Activated CD4-positive, alpha-beta T cell treated with anti-CD3 and anti-CD28 coated beads, Interleukin-2, amount 50 U/mL, for 48 hours (primary cell): Measurements from ENCODE around the gene PRR5.

ENCODE experiments used
- DNase-seq, 2 experiments: peaks; one replicate each; pipeline ENCODE4 v3.0.0-alpha.2; 2020

PRR5 gene

DNA sequence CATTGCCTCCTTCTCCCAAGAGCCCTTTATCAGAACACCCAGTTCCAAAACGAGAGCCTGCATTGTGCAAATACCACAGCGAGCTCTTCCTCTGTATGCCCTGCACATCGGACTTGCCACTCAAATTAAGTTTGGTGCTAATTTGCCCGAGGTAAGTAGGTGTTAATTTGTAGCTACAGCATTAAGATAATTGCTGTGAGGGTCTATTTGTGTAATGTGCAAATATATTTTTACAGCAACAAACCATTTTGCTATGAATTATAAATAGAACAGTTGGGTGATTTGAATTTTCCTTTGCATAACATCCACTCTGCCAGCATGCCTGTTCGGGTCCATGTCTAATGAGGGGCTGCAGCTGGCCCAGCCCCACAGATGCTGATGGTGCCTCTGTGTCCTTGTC lies 58.5 kb downstream of the PRR5 start:
- DNase-seq: no peak

- DNase-seq: no peak
Measured at GRCh38 chr22:44761025-44761424, 59.0 kb downstream of the PRR5 start.

DNA sequence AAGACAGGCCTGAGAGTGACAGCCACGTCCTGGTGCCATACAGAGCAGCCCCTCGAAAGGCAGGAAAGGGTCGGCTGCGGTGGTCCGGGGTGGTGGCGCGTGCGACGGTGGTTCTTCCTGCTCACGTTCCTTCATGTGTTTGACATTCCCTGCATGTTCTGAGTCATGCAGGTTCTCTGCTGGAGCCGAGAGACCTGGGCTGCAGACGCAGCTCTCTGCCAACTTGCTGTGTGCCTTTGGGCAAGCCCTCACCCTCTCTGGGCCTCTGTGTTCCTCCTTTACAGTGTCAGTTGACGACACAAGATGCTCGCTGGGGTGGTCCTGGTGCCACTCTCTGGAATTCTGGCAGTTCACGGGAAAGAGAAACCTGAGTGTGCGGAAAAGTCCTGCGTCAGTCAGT lies 62.4 kb downstream of the PRR5 start:
- no peak for DNase-seq

- no peak for DNase-seq
Measured at GRCh38 chr22:44764974-44765373, 63.0 kb downstream of the PRR5 start.

- DNase-seq: no peak
Measured at GRCh38 chr22:44765571-44766285, 63.7 kb downstream of the PRR5 start.

DNA sequence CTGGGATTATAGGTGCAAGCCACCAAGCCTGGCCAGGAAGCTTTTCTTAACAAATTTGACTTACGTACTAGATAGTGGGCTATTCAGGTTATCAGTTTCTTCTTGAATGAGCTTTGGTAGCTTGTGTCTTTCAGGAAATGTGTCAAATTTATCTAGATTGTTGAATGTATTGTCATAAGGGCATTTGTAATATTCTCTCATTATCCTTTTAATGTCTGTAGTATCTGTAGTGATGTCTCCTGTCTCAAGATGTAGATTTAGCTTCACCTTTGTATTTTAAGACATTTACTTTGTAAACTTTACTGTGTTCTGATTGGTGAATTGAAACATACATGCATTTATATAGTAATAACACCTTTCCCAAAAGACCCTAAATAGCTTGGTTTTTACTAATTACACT lies 71.1 kb downstream of the PRR5 start:
- DNase-seq: no peak

- no peak for DNase-seq
Measured at GRCh38 chr22:44775862-44776261, 73.9 kb downstream of the PRR5 start.

GRCh38 chr22:44776605-44777363 lies 74.8 kb downstream of the PRR5 start:
- DNase-seq: no peak

DNA sequence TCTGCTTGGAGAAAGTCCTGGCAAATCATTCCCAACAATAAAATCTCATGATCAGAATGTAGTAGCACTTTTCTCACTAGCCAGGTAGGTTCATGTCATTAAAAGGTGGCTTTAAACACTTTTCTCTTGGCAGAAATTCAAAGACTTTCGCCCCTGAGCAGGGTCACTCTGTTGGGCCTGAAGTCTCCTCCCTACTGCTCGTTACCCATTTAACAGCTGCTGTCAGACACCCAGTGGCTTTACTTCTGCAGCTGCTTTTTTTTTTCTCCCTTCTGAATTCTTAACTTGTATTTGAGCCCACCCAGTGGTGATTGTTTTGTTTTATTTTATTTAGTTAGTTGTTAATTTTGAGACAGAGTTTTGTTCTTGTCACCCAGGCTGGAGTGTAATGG lies 75.4 kb downstream of the PRR5 start:
- no peak for DNase-seq

GRCh38 chr22:44780876-44781449 lies 79.0 kb downstream of the PRR5 start:
- DNase-seq: no peak

- no peak for DNase-seq
Measured at GRCh38 chr22:44782363-44782963, 80.5 kb downstream of the PRR5 start.

DNA sequence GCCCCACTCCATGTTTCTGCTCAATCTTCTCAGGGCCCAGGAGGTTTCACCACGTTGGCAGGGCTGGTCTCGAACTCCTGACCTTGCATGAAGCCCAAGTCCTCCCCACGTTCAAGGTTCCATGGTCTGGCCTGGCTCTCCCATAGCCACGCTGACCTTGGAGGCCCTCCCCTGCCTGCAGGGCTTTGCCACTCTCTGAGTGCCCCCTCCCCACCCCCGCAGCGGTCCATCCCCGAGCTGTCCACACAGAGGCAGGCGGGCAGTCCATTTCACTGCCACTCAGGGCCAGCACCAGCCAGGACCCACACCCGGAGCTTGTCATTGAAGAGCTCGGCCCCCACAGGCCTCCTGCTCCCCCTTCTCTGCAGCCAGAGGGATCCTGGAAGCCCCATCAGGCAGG lies 81.1 kb downstream of the PRR5 start:
- no peak for DNase-seq

DNA sequence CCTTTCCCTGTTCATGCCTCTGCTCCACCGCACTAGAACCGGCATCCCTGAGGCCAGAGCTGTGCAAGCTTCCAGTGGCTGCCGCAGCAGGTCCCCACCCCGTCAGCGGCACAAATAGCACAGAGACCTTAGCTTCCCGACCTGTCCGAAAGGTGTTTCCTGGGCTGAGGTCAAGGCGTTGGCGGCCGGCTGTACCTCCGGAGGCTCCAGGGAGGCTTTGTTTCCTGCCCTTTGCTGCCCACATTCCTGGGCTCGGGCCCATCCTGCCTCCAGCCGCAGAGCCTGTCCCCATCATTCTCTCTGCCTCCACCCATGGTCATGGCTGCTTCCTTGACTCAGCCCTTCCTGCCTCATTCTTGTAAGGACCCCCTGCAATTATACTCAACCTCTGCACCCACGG lies 81.6 kb downstream of the PRR5 start:
- no peak for DNase-seq

DNA sequence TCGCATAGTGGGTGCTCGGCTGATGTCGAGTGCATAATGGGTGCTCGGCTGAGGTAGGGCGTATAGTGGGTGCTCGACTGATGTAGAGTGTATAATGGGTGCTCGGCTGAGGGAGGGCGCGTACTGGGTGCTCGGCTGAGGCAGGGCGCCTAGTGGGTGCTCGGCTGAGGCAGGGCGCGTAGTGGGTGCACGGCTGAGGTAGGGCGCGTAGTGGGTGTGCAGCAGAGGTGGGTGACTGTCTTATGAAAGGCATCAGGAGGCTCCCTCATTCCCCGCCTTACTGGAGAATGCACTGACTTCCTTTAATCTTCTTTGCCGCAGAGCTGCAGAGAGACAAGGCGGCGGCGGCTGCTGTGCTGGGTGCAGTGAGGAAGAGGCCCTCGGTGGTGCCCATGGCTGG lies 84.1 kb downstream of the PRR5 start:
- DNase-seq: no peak

- no peak for DNase-seq
Measured at GRCh38 chr22:44786610-44787009, 84.6 kb downstream of the PRR5 start.
